Breast epithelium (tissue), 3 donors: ENCODE data around the gene SNTG2.

ENCODE experiments used
- CTCF ChIP-seq, 3 donors: fragments of 450-650 bp; IDR thresholded peaks; one replicate each; pipeline ENCODE4 v1.5.1; 2016 to 2017; ENCODE audit warnings: antibody characterized with exemption in 3 of 3, mild to moderate bottlenecking in 3 of 3, moderate library complexity in 3 of 3
- POLR2A ChIP-seq: fragments of 450-650 bp; IDR thresholded peaks from one replicate; pipeline ENCODE4 v1.6.1; 2016; ENCODE audit warnings: antibody characterized with exemption, mild to moderate bottlenecking, moderate library complexity

- no peak for TF ChIP-seq CTCF (IDR thresholded peaks at IDR 0.05)
- no peak for TF ChIP-seq POLR2A
These were observed 206.5 kb downstream of the SNTG2 start for GRCh38 chr2:1157107-1157506.
